ENCODE measurements around the gene TALDO1.
"Not testable (repeated sequence)": the region's sequence is repeated elsewhere in the genome, so short reads cannot be mapped to it uniquely, and the experiment has no call there.

Gene TALDO1

DNA sequence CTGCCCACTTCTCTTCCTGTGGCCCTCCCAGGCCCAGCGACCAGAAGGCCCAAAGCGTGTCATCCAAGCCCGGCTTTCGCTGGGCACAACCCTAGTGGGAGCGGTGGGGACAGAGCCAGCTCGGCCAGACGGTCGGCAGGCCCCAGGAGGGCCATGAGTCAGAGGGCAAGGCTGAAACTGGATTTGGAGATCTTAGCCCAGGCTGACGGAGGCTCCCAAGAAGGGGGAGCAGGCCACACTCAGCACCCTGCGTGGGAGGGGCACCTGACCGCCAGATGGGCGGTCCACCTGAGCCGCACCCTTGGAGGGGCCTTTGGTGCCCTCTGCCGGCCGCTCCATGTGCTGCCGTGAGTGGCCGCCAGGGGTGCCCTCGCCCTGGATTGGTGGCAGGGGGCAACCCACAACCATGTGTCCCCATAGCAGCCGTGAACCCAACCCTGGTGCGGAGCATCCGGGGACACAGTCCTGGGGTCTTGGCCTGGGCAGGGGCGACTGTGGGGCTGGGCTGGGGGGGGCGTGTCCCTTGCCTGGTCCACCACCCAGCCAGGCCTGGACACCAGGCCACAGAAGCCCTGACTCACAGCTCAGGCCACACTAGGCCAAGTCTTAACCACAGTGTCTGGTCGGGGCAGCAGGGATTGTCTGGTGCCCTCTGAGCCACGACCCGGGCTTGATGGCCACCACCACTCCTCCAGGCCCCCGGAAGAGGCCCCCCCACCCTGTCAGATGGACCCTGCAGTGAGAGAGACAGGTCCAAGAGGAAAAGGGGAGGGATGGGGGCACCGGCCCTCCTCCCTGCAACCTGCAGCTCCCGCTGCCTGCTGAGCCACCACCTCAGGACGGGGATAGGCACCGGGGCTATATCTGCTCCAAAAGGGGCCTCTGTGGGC, 19.2 kb upstream of the TALDO1 start:
- Histone ChIP-seq H3K27ac (ENCODE audit: low read depth, low read length) (no peak overlapping the region), H3K4me1 (ENCODE audit: insufficient read depth, low read length) (no peaks in the 10 kb centered on the region), H3K9me3 (ENCODE audit: low read length) (no peaks in the 10 kb centered on the region), H3K9ac (ENCODE audit: low read length) (no peak overlapping the region), H3K36me3 (ENCODE audit: insufficient read depth, low read length) (no peaks in the 10 kb centered on the region), H3K4me3 (ENCODE audit: low read depth in 1 of 2, low read length in 2 of 2) (no peak overlapping the region), H3K27me3 (ENCODE audit: control insufficient read depth in 1 of 2, insufficient read depth in 2 of 2, low read length in 2 of 2) (peaks cover 5 to 58% of the 10 kb centered on the region in 2 donors)

GRCh38 chr11:728901-729491, 18.3 kb upstream of the TALDO1 start:
- Histone ChIP-seq H3K27ac (ENCODE audit: low read depth, low read length) (no peak overlapping the region), H3K9ac (ENCODE audit: low read length) (no peak overlapping the region), H3K27me3 (ENCODE audit: control insufficient read depth in 1 of 2, insufficient read depth in 2 of 2, low read length in 2 of 2) (peaks cover 2 to 55% of the 10 kb centered on the region in 2 donors), H3K9me3 (ENCODE audit: low read length) (no peaks in the 10 kb centered on the region), H3K4me1 (ENCODE audit: insufficient read depth, low read length) (no peaks in the 10 kb centered on the region), H3K4me3 (ENCODE audit: low read depth in 1 of 2, low read length in 2 of 2) (no peak overlapping the region), H3K36me3 (ENCODE audit: insufficient read depth, low read length) (no peaks in the 10 kb centered on the region)

DNA sequence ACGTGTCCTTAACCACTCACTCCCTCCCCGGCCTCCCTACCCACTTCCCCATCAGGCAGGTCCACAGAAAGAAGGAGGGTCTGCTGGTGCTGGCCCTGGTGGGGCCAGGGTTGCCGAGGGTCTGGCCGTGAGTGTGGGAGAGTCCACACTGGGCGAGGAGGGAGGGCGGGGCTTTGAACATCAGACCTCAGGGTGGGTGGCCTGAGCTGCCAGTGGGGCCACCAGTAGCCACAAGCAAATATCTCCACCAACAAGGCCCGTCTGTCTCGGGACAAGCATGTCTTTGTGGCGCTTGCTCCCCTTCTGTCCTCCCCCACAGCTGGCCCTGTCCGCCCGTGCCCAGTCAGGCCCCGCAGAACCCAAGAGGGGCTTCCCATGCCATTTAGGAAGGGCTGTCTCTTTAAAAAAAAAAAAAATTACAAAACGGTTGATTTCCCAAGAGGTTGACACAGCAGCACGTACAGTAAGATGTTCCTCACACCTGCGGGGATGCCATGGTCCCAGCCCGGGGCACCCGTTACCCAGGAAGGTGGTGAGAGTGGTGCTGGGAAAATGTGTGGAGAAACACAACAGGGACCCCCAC, 17.7 kb upstream of the TALDO1 start:
- Histone ChIP-seq H3K27me3 (ENCODE audit: control insufficient read depth in 1 of 2, insufficient read depth in 2 of 2, low read length in 2 of 2) (peaks cover 0 to 49% of the 10 kb centered on the region in 2 donors), H3K27ac (ENCODE audit: low read depth, low read length) (no peak overlapping the region), H3K9me3 (ENCODE audit: low read length) (no peaks in the 10 kb centered on the region), H3K9ac (ENCODE audit: low read length) (no peak overlapping the region), H3K4me1 (ENCODE audit: insufficient read depth, low read length) (no peaks in the 10 kb centered on the region), H3K36me3 (ENCODE audit: insufficient read depth, low read length) (no peaks in the 10 kb centered on the region), H3K4me3 (ENCODE audit: low read depth in 1 of 2, low read length in 2 of 2) (no peak overlapping the region)

DNA sequence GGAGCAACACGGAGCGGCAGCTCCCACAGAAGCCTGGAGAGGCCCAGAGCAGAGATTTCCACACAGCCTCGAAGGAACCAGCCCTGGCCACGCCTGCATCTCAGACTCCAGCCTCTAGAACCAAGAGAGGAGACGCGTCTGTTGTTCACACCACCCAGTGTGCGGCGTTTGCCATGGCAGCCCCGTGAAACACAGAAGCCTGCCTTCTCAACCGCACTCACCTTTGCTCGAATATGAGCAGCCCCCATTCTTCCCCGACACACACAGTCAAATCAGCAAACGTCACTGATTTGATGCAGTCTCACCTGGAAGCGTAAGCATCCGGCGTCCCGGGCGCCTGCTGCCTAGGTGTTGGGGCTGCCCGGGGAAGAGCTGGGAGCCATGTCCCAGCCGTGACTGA, 14.2 kb upstream of the TALDO1 start:
- no peaks in the 10 kb centered on the region for H3K36me3 ChIP-seq (ENCODE audit: insufficient read depth, low read length)
- H3K4me3 ChIP-seq (ENCODE audit: low read depth in 1 of 2, low read length in 2 of 2), result no peak overlapping the region
- no peaks in the 10 kb centered on the region for H3K9me3 ChIP-seq (ENCODE audit: low read length)
- peaks cover 0 to 17% of the 10 kb centered on the region in 2 donors for H3K27me3 ChIP-seq (ENCODE audit: control insufficient read depth in 1 of 2, insufficient read depth in 2 of 2, low read length in 2 of 2)
- no peaks in the 10 kb centered on the region for H3K4me1 ChIP-seq (ENCODE audit: insufficient read depth, low read length)
- H3K9ac ChIP-seq (ENCODE audit: low read length), result no peak overlapping the region
- no peak overlapping the region for H3K27ac ChIP-seq (ENCODE audit: low read depth, low read length)

DNA sequence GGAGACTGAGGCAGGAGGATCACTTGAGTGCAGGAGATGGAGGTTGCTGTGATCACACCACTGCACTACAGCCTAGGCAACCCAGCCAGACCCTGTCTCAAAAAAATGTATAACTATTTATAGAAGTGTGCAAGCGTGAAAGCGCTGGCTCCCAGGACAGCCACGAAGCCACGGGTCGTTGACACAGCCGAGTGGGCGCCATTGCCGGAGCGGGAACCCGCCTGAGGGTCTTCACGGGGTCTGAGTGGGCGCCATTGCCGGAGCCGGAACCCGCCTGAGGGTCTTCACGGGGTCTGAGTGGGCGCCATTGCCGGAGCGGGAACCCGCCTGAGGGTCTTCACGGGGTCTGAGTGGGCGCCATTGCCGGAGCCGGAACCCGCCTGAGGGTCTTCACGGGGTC, 12.7 kb upstream of the TALDO1 start:
- not testable (repeated sequence) for H3K4me1 ChIP-seq (ENCODE audit: insufficient read depth, low read length); H3K27ac ChIP-seq (ENCODE audit: low read depth, low read length); H3K36me3 ChIP-seq (ENCODE audit: insufficient read depth, low read length); H3K27me3 ChIP-seq (ENCODE audit: control insufficient read depth in 1 of 2, insufficient read depth in 2 of 2, low read length in 2 of 2); H3K9me3 ChIP-seq (ENCODE audit: low read length); H3K9ac ChIP-seq (ENCODE audit: low read length); H3K4me3 ChIP-seq (ENCODE audit: low read depth in 1 of 2, low read length in 2 of 2)

- no peak overlapping the region for H3K9ac ChIP-seq (ENCODE audit: low read length)
- H3K4me1 ChIP-seq (ENCODE audit: insufficient read depth, low read length), result no peaks in the 10 kb centered on the region
- no peaks in the 10 kb centered on the region for H3K27me3 ChIP-seq (ENCODE audit: control insufficient read depth in 1 of 2, insufficient read depth in 2 of 2, low read length in 2 of 2)
- no peaks in the 10 kb centered on the region for H3K36me3 ChIP-seq (ENCODE audit: insufficient read depth, low read length)
- H3K27ac ChIP-seq (ENCODE audit: low read depth, low read length), result no peak overlapping the region
- no peak overlapping the region for H3K4me3 ChIP-seq (ENCODE audit: low read depth in 1 of 2, low read length in 2 of 2)
- no peaks in the 10 kb centered on the region for H3K9me3 ChIP-seq (ENCODE audit: low read length)
These were observed 9.9 kb upstream of the TALDO1 start for GRCh38 chr11:737366-737765.

DNA sequence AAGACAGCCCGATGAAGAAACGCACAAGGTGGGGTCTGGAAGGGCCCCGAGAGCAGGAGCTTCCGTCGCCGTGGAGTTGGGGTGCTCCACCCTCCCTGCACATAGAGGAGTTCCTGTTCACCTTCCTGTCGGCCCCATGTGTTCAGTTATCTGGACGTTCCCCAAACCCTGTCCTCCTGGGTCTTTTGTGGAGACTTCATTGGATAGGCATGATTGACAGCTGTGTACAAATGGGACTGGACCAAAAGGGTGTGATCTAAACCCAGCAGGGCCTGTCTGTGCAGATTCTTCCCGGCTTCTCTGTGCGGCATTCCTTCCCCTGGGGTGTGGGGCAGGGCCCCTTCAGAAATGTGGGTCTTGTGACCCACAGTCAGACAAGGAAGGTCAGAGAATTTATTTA, 9.4 kb upstream of the TALDO1 start:
- not testable (repeated sequence) for H3K4me3 ChIP-seq (ENCODE audit: low read depth in 1 of 2, low read length in 2 of 2); H3K36me3 ChIP-seq (ENCODE audit: insufficient read depth, low read length); H3K27me3 ChIP-seq (ENCODE audit: control insufficient read depth in 1 of 2, insufficient read depth in 2 of 2, low read length in 2 of 2); H3K9ac ChIP-seq (ENCODE audit: low read length); H3K27ac ChIP-seq (ENCODE audit: low read depth, low read length); H3K4me1 ChIP-seq (ENCODE audit: insufficient read depth, low read length); H3K9me3 ChIP-seq (ENCODE audit: low read length)

- Histone ChIP-seq H3K9ac (ENCODE audit: low read length) (no peak overlapping the region), H3K9me3 (ENCODE audit: low read length) (no peaks in the 10 kb centered on the region), H3K4me1 (ENCODE audit: insufficient read depth, low read length) (peaks cover 6% of the 10 kb centered on the region), H3K4me3 (ENCODE audit: low read depth in 1 of 2, low read length in 2 of 2) (no peak overlapping the region), H3K36me3 (ENCODE audit: insufficient read depth, low read length) (no peaks in the 10 kb centered on the region), H3K27me3 (ENCODE audit: control insufficient read depth in 1 of 2, insufficient read depth in 2 of 2, low read length in 2 of 2) (no peaks in the 10 kb centered on the region), H3K27ac (ENCODE audit: low read depth, low read length) (no peak overlapping the region)
These were observed 5.1 kb upstream of the TALDO1 start for GRCh38 chr11:742156-742546.

DNA sequence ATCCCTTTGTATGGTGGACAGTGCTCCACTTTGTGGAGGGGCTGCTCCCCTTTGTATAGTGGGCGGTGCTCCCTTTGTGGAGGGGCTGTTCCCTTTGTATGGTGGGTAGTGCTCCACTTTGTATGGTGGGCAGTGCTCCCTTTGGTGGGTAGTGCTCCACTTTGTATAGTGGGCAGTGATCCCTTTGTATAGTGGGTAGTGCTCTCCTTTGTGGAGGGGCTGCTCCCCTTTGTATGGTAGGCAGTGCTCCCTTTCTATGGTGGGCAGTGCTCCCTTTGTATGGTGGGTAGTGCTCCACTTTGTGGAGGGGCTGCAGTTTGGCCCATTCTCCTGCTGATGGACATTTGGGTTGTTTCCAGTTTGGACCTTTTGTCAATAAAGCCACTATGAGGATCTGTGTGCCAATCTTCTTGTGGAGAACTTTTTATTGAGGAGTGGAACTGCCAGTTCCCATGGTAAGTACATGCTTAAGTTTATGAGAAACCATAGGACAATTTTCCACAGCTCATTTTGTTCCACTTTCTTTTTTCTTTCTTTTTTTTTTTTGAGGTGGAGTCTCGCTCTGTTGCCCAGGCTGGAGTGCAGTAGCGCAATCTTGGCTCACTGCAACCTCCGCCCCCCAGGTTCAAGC, 4.6 kb upstream of the TALDO1 start:
- Histone ChIP-seq H3K9me3 (ENCODE audit: low read length) (no peaks in the 10 kb centered on the region), H3K36me3 (ENCODE audit: insufficient read depth, low read length) (no peaks in the 10 kb centered on the region), H3K4me3 (ENCODE audit: low read depth in 1 of 2, low read length in 2 of 2) (no peak overlapping the region), H3K27me3 (ENCODE audit: control insufficient read depth in 1 of 2, insufficient read depth in 2 of 2, low read length in 2 of 2) (no peaks in the 10 kb centered on the region), H3K27ac (ENCODE audit: low read depth, low read length) (no peak overlapping the region), H3K4me1 (ENCODE audit: insufficient read depth, low read length) (peaks cover 6% of the 10 kb centered on the region), H3K9ac (ENCODE audit: low read length) (no peak overlapping the region)

DNA sequence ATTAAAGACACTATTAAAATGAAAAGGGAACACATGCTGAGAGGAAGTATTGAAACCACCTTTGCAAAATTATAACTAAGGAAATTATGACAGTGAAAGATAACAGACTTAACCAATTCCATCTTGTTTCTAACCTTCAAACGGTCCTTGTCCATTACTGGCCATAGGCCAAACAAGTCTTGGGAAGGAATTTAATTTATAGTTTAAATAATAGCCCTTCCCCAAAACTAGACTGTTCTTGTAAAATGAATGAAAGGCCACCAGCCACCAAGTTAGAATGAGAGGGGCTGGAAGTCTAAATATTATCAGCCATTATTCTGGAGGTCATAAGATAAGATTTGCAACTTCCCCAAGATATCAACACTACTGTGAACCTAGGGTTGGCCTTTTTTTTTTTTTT, 1.8 kb upstream of the TALDO1 start:
- Histone ChIP-seq H3K9me3 (ENCODE audit: low read length) (no peaks in the 10 kb centered on the region), H3K9ac (ENCODE audit: low read length) (no peak overlapping the region), H3K4me1 (ENCODE audit: insufficient read depth, low read length) (peaks cover 16% of the 10 kb centered on the region), H3K4me3 (ENCODE audit: low read depth in 1 of 2, low read length in 2 of 2) (no peak overlapping the region), H3K36me3 (ENCODE audit: insufficient read depth, low read length) (no peaks in the 10 kb centered on the region), H3K27me3 (ENCODE audit: control insufficient read depth in 1 of 2, insufficient read depth in 2 of 2, low read length in 2 of 2) (no peaks in the 10 kb centered on the region), H3K27ac (ENCODE audit: low read depth, low read length) (no peak overlapping the region)

DNA sequence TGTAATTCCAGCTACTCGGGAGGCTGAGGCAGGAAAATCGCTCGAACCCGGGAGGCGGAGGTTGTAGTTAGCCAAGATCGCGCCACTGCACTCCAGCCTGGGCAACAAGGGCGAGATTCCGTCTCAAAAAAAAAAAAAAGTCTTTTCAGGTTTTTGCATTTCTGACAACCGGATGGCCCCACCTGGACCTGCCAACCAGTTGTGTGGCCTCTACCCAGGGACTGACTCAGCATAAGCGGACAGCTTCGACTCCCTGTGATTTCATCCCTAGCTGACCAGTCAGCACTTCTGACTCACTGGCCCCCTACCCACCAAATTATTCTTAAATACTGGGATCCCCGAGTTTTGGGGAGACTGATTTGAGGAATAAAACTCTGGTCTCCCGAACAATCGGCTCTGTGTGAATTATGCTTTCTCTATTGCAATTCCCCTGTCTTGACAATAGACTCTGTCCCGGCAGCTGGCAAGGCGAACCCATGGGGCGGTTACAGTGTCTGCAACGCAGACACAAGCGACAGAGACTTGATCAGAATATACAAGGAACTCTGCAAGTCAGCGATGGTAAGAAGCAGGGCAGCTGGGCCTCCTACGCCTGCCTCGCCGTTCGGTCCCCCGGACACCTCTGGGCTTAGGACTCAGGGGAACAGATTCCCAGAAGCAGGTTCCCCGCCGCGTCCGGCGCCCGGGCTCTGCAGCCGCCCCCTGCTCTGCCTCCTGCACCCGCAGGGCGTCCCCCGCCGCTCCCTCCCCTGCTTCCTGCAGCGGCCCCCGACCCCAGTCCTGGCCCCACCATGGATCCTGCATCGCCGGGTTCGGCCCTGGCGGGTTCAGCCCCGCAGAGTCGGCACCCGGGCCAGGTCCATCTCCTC, 741 bp upstream of the TALDO1 start:
- peak overlapping the region; percentile 49 for H3K9ac ChIP-seq (ENCODE audit: low read length)

More for the DNA sequence above, 741 bp upstream of the TALDO1 start:
- peaks cover 16% of the 10 kb centered on the region for H3K4me1 ChIP-seq (ENCODE audit: insufficient read depth, low read length)
- peak overlapping the region; percentile 71 to 80 for H3K4me3 ChIP-seq (ENCODE audit: low read depth in 1 of 2, low read length in 2 of 2)
- no peaks in the 10 kb centered on the region for H3K27me3 ChIP-seq (ENCODE audit: control insufficient read depth in 1 of 2, insufficient read depth in 2 of 2, low read length in 2 of 2)
- no peaks in the 10 kb centered on the region for H3K9me3 ChIP-seq (ENCODE audit: low read length)
- H3K27ac ChIP-seq (ENCODE audit: low read depth, low read length), result peak overlapping the region; percentile 32
- H3K36me3 ChIP-seq (ENCODE audit: insufficient read depth, low read length), result no peaks in the 10 kb centered on the region

Data from muscle layer of colon (tissue), 2 donors.